Peyer's patch (tissue), 4 donors: Measurements from ENCODE around the gene HRG.

Source experiments
- POLR2A ChIP-seq, 2 donors: fragments of 450-650 bp; IDR thresholded peaks; one replicate each; pipeline ENCODE4 v1.5.1; 2017; ENCODE audit warnings: antibody characterized with exemption in 2 of 2, mild to moderate bottlenecking in 2 of 2, moderate library complexity in 2 of 2
- TF ChIP-seq, protein P1 (sequence below), 6 experiments: fragments of 450-650 bp in 4 of 6; fragments of 200-600 bp in 2 of 6; sonication (generic) in 1 of 6; IDR thresholded peaks; one replicate each; pipeline ENCODE4 v1.5.1; 2017 to 2019; ENCODE audit warnings: antibody characterized with exemption in 6 of 6, mild to moderate bottlenecking in 3 of 6, moderate library complexity in 1 of 6

DNA sequence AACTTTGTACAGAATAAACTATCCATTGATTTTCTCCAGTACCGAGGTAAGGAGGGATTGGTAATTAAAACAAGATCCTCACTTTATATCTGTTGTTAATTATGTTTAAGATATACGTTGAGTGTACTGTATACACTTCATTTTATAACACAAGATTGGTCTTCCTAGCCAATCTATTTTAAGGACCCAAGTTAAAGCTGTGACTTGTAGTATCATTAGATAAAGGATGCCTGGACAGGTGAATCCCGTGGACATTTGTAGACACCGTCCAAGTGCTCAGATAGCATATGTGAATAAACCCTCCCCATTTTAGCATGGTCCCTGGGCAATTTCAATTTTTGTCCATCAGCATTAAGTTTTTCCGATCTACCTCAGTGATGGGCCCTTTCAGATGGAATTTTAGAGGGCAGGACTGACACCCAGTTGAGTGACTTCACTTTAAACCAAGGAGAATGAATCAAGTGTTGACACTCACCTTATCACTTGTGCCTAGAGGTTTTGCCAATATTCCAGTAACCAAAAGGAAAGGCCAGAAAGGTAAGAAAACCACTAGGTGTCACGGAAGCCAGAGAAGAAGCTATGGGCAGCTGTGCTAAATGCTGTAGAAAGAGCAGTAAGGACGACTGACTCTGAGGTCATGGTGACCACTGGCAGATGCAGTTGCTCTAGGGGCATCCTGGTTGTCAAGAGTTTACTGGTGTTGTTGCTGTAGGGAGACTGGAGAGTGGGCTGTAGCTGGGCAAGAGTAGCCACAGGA lies 43.7 kb upstream of the HRG start:
- TF ChIP-seq POLR2A (IDR thresholded peaks at IDR 0.05): no peak
- TF ChIP-seq, protein P1, sequence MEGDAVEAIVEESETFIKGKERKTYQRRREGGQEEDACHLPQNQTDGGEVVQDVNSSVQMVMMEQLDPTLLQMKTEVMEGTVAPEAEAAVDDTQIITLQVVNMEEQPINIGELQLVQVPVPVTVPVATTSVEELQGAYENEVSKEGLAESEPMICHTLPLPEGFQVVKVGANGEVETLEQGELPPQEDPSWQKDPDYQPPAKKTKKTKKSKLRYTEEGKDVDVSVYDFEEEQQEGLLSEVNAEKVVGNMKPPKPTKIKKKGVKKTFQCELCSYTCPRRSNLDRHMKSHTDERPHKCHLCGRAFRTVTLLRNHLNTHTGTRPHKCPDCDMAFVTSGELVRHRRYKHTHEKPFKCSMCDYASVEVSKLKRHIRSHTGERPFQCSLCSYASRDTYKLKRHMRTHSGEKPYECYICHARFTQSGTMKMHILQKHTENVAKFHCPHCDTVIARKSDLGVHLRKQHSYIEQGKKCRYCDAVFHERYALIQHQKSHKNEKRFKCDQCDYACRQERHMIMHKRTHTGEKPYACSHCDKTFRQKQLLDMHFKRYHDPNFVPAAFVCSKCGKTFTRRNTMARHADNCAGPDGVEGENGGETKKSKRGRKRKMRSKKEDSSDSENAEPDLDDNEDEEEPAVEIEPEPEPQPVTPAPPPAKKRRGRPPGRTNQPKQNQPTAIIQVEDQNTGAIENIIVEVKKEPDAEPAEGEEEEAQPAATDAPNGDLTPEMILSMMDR (IDR thresholded peaks at IDR 0.05): no peak
